Measurements from ENCODE around the gene MOB2.

MOB2 gene

DNA sequence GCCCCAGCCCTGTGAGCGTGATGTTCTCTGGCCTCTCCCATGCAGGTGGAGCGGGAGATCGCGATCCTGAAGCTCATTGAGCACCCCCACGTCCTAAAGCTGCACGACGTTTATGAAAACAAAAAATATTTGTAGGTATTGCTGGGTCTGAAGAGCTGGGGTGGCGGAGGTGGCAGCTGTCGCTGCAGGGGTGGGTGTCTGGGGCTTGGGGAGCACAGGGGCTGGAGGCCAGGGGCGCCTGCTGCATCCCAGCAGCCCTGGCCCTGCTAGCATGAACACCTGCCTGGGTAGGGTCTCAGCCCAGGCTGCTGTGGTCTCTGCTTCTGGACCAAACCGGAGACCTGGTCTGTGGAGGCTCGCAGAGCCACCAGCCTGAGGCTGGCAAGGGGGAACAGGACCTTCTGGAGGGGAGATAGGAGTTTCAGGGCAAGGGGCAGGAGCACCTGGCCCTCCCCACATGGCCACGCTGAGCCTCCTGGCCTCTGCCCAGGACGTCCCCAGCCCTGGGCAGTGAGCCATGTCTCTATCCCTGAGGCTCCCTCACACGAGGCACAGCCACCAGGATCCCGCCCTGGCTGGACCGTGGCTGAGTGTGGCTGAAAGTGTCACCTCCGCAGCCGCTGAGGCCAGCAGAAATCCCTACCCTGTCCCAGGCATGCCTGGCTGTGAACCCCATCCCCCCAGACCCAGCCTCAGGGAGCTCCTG lies 48.2 kb downstream of the MOB2 start:
- TF ChIP-seq, protein P1, sequence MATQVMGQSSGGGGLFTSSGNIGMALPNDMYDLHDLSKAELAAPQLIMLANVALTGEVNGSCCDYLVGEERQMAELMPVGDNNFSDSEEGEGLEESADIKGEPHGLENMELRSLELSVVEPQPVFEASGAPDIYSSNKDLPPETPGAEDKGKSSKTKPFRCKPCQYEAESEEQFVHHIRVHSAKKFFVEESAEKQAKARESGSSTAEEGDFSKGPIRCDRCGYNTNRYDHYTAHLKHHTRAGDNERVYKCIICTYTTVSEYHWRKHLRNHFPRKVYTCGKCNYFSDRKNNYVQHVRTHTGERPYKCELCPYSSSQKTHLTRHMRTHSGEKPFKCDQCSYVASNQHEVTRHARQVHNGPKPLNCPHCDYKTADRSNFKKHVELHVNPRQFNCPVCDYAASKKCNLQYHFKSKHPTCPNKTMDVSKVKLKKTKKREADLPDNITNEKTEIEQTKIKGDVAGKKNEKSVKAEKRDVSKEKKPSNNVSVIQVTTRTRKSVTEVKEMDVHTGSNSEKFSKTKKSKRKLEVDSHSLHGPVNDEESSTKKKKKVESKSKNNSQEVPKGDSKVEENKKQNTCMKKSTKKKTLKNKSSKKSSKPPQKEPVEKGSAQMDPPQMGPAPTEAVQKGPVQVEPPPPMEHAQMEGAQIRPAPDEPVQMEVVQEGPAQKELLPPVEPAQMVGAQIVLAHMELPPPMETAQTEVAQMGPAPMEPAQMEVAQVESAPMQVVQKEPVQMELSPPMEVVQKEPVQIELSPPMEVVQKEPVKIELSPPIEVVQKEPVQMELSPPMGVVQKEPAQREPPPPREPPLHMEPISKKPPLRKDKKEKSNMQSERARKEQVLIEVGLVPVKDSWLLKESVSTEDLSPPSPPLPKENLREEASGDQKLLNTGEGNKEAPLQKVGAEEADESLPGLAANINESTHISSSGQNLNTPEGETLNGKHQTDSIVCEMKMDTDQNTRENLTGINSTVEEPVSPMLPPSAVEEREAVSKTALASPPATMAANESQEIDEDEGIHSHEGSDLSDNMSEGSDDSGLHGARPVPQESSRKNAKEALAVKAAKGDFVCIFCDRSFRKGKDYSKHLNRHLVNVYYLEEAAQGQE (IDR thresholded peaks at IDR 0.05; ENCODE audit: insufficient read depth in 1 of 2, low read depth in 2 of 2, low read length in 2 of 2): no peak
- no peak for TF ChIP-seq FOXP2 (optimal IDR thresholded peaks at IDR 0.05; ENCODE audit: borderline replicate concordance, extremely low read depth, extremely low read length, insufficient read depth)
- TF ChIP-seq TAF1 (IDR thresholded peaks at IDR 0.05; ENCODE audit: borderline replicate concordance, insufficient read depth, low read length): no peak
- no peak for TF ChIP-seq POLR2AphosphoS5 (IDR thresholded peaks at IDR 0.05; ENCODE audit: low read depth, low read length)
- TF ChIP-seq SIN3A (IDR thresholded peaks at IDR 0.05; ENCODE audit: borderline replicate concordance, insufficient read depth, low read length): no peak

DNA sequence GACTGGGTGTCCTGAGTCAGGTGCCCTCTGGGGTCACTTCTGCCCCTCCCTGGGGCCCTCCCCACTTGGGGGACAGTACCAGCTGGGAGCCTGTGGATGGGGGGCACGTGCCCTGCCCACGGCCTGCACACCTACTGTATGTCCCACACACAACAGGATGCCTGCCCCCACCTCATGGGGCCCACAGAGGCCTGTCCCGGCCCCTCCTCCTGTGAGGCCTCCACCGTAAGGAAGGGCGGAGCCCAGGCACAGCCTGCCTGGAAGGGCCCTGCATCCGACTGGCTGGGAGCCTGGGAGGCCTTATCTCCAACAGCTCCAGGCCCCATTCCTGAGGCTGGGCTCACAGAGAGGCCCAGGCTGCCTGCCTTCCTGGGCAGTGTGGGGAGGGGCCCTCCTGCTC lies 49.1 kb downstream of the MOB2 start:
- no peak for TF ChIP-seq FOXP2 (optimal IDR thresholded peaks at IDR 0.05; ENCODE audit: borderline replicate concordance, extremely low read depth, extremely low read length, insufficient read depth)
- TF ChIP-seq, protein P1 (IDR thresholded peaks at IDR 0.05; ENCODE audit: insufficient read depth in 1 of 2, low read depth in 2 of 2, low read length in 2 of 2): no peak
- TF ChIP-seq TAF1 (IDR thresholded peaks at IDR 0.05; ENCODE audit: borderline replicate concordance, insufficient read depth, low read length): no peak
- TF ChIP-seq SIN3A (IDR thresholded peaks at IDR 0.05; ENCODE audit: borderline replicate concordance, insufficient read depth, low read length): no peak
- TF ChIP-seq POLR2AphosphoS5 (IDR thresholded peaks at IDR 0.05; ENCODE audit: low read depth, low read length): no peak

DNA sequence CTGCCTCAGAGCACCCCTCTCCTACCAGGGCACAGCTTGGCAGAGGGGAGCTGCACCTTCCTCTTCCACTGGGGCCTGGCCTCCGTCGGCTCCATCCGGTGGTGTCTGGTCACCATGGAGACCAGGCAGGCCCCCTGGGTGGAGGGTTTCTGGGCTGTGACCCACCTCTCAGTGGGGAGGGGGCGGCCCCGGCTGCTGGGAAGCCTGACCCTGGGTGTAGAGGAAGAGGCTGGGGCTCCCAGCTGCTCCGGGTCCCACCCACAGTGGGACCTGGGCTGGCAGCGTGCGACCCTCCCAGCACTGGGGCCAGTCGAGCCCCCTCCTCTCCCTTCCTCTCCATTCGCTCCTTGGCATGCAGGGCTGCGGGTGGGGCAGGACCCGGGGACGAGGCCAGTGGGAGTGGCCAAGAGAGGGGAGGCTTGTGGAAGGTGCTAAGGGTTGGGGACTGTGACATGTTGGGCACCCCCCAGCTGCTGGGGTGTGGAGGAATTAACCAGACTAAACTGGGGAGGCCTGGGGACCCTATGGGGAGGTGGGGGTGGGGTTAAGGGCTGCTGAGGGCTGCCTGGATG lies 50.0 kb downstream of the MOB2 start:
- TF ChIP-seq SIN3A (IDR thresholded peaks at IDR 0.05; ENCODE audit: borderline replicate concordance, insufficient read depth, low read length) (no peak), POLR2AphosphoS5 (IDR thresholded peaks at IDR 0.05; ENCODE audit: low read depth, low read length) (no peak), FOXP2 (optimal IDR thresholded peaks at IDR 0.05; ENCODE audit: borderline replicate concordance, extremely low read depth, extremely low read length, insufficient read depth) (no peak), TAF1 (IDR thresholded peaks at IDR 0.05; ENCODE audit: borderline replicate concordance, insufficient read depth, low read length) (no peak)
- TF ChIP-seq, protein P1 (IDR thresholded peaks at IDR 0.05; ENCODE audit: insufficient read depth in 1 of 2, low read depth in 2 of 2, low read length in 2 of 2): no peak

DNA sequence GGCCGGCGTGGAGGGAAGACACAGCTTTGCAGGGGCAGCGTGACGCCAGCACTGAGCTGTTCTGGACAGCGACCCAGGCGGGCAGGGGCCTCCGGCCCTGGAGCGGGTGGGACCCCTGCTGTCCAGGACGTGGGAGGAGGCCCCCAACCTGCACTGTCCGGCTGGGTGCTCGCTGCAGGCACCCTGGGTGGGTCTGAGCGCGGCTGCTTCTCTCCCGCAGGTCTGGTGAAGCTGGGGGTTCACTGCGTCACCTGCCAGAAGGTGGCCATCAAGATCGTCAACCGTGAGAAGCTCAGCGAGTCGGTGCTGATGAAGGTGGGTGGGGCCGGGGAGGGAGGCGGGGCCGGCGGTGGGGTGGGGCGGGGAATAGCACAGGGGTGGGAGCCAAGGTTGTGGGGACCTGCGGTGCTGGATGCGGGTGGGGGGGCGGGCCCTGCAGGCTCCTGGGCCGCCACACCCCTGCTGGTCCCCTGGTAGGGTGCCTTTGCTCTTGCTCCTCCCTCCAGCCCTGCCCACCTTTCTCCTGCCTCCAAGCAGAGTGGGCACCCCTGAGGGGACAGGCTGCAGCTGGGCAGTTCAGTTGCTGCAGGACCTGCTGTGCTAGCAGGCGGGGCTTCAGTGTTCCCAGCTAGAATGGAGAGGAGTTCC lies 50.6 kb downstream of the MOB2 start:
- no peak for TF ChIP-seq TAF1 (IDR thresholded peaks at IDR 0.05; ENCODE audit: borderline replicate concordance, insufficient read depth, low read length)
- no peak for TF ChIP-seq FOXP2 (optimal IDR thresholded peaks at IDR 0.05; ENCODE audit: borderline replicate concordance, extremely low read depth, extremely low read length, insufficient read depth)
- TF ChIP-seq, protein P1 (IDR thresholded peaks at IDR 0.05; ENCODE audit: insufficient read depth in 1 of 2, low read depth in 2 of 2, low read length in 2 of 2): peak; percentile 55 to 75; a peak in 3 of 4 replicates

Data from PFSK-1 (cell line).